ENCODE data around the gene TREX2. TPM values are rescaled to one million over a fixed set of nuclear protein-coding genes. Genes with fewer than 3 reads are reported as not detected.

Gene TREX2
- polyA plus RNA-seq, 1 donor from 2014 or later: not detected

DNA sequence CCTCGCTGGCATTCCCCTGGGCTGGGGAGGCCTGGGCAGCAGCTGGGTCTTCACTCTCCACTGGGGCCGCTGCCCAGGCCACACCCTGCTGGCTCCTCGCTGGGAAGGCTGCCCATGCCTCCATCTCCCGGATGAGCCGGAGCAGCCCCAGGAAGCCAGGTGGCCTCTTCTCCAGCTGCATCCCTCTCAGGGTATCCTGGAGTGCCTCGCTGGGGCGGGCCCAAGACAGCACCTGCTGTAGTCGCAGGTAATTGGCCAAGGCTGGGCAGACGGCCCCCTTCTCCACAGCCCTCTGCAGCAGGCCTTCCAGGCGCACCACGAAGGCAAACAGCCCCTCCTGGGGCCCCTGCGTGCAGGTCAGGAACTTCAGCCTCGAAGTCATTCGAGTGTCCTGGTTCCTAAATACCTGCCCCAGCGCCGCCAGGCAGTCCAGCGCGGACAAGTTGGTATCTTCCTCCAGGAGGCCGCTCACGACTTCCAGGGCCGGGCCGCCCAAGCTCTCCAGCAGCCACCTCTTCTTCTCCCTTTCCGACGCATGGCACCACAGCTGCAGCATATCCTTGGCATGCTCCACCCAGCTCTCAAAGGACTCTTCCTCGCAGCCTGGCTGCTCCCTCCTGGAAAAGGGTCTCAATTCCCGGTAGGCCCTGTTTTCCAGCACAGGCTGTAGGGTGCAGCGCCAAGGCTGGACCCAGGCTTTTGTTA lies 48.4 kb downstream of the TREX2 start:
- Histone ChIP-seq H3K9me3 (ENCODE audit: low read length) (no peaks in the 10 kb centered on the region), H3K9me2 (ENCODE audit: insufficient read depth, low read length) (no peaks in the 10 kb centered on the region), H3K36me3 (ENCODE audit: insufficient read depth, low read length) (no peaks in the 10 kb centered on the region), H3K4me3 (ENCODE audit: low read length) (no peak overlapping the region), H3F3A (ENCODE audit: insufficient read depth, low read length, poor library complexity, severe bottlenecking) (no peaks in the 10 kb centered on the region), H3K79me2 (replicated peaks; ENCODE audit: insufficient read depth, low read length) (no peaks in the 10 kb centered on the region), H3K27me3 (ENCODE audit: insufficient read depth, low read depth, low read length) (no peaks in the 10 kb centered on the region), H4K20me1 (ENCODE audit: insufficient read depth) (no peaks in the 10 kb centered on the region), H3K9ac (ENCODE audit: low read length) (no peak overlapping the region), H2AFZ (ENCODE audit: low read depth, low read length) (no peak overlapping the region), H3K27ac (ENCODE audit: low read length) (no peak overlapping the region), H3K4me2 (ENCODE audit: low read length) (no peak overlapping the region)
- TF ChIP-seq POLR2AphosphoS5 (IDR thresholded peaks at IDR 0.05): no peak
- TF ChIP-seq SMC3 (conservative IDR thresholded peaks at IDR 0.05; ENCODE audit: poor library complexity): no peak
- no peak for TF ChIP-seq TAF1 (IDR thresholded peaks at IDR 0.05; ENCODE audit: low read depth)

DNA sequence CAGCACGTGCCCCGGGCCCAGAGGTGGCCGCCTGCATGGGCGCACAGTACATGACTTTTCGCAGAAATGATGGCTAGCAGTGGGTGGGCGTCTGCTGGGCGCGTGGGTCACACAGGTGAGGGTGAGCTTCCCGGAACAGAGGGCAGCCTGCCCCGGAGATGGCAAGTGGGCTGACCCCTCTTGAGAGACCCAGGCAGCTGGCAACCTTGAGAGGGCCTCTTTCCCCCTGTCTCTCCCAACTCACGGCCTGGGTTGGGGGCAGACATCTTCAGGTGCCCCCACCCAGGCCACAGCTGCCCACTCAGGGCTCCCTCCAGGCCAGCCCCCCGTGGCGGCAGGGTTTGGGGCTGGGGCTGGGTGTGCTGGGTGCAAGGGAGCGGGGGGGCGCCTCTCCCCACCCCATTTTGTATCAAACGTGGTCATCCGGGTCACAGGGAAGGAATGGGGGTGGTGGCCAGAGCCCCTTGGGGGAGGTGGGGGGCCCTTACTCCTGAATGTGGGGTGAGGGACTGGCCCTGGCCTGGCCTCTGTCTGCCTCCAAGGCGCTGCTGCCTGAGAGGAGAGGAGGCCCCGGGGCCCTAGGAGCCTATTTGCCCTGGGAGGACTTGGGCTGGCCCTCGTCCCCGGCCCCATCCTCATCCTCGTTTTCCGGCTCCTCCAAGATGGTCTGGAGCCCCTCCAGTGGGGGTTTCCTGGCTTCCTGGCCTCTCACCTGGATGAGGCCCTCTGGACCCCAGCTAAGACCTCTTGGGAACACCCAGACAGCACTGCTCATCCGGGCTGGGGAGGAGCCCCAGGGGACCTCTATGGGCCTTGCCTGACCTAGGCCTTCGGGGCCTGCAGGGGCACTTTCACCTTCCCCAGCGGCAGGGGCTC lies 49.3 kb downstream of the TREX2 start:
- H3K36me3 ChIP-seq (ENCODE audit: insufficient read depth, low read length): no peaks in the 10 kb centered on the region
- H3K4me3 ChIP-seq (ENCODE audit: low read length): no peak overlapping the region
- H3K9me3 ChIP-seq (ENCODE audit: low read length): no peaks in the 10 kb centered on the region
- no peaks in the 10 kb centered on the region for H3K9me2 ChIP-seq (ENCODE audit: insufficient read depth, low read length)
- H3K4me2 ChIP-seq (ENCODE audit: low read length): no peak overlapping the region
- H3K27me3 ChIP-seq (ENCODE audit: insufficient read depth, low read depth, low read length): no peaks in the 10 kb centered on the region
- H3K27ac ChIP-seq (ENCODE audit: low read length): no peak overlapping the region
- H2AFZ ChIP-seq (ENCODE audit: low read depth, low read length): no peak overlapping the region
- H3K79me2 ChIP-seq (replicated peaks; ENCODE audit: insufficient read depth, low read length): no peaks in the 10 kb centered on the region
- no peaks in the 10 kb centered on the region for H3F3A ChIP-seq (ENCODE audit: insufficient read depth, low read length, poor library complexity, severe bottlenecking)
- H3K9ac ChIP-seq (ENCODE audit: low read length): no peak overlapping the region
- H4K20me1 ChIP-seq (ENCODE audit: insufficient read depth): no peaks in the 10 kb centered on the region
- TF ChIP-seq SMC3 (conservative IDR thresholded peaks at IDR 0.05; ENCODE audit: poor library complexity) (no peak), EP300 (conservative IDR thresholded peaks at IDR 0.05; ENCODE audit: poor library complexity, severe bottlenecking) (no peak), EZH2 (IDR thresholded peaks at IDR 0.05; ENCODE audit: borderline replicate concordance, insufficient read depth, low read length, poor library complexity, severe bottlenecking) (no peak), RAD21 (conservative IDR thresholded peaks at IDR 0.05) (no peak)
- TF ChIP-seq, protein P1, sequence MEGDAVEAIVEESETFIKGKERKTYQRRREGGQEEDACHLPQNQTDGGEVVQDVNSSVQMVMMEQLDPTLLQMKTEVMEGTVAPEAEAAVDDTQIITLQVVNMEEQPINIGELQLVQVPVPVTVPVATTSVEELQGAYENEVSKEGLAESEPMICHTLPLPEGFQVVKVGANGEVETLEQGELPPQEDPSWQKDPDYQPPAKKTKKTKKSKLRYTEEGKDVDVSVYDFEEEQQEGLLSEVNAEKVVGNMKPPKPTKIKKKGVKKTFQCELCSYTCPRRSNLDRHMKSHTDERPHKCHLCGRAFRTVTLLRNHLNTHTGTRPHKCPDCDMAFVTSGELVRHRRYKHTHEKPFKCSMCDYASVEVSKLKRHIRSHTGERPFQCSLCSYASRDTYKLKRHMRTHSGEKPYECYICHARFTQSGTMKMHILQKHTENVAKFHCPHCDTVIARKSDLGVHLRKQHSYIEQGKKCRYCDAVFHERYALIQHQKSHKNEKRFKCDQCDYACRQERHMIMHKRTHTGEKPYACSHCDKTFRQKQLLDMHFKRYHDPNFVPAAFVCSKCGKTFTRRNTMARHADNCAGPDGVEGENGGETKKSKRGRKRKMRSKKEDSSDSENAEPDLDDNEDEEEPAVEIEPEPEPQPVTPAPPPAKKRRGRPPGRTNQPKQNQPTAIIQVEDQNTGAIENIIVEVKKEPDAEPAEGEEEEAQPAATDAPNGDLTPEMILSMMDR (IDR thresholded peaks at IDR 0.05; ENCODE audit: poor library complexity, severe bottlenecking): no peak

DNA sequence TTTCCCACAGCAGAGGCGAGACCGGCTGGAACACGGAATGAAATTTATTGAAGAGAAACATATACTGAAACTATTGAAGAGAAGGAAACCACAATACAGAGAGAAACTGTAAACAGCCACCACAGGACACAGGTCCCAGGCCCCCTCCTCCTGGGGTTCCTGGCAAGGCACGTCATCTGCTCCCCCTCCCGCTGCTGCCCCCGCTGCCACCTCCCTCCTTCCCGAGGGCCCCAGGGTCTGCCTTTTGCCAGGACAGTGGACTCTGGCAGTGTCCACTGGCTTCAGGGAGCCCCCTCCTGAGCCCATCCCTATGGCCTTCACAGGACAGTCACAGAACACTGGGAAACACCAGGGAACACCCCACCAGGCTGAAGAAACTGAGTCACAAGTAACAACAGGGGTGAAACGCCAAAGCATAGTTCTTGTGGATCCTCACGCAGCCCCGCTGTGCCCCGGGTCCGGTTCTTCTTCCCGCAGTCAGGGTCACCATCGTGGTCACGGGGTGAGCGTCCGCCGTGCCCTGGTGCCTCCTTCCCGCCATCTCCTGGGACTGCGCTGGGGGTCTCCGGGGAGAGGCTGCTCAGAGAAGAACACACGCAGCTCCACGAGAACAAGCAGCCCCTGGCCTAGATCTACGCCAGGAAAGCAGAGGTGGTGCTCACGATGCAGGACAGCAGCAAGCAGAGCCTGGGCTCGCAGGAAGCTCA lies 50.1 kb downstream of the TREX2 start:
- Histone ChIP-seq H3K27me3 (ENCODE audit: insufficient read depth, low read depth, low read length) (no peaks in the 10 kb centered on the region), H3K9me2 (ENCODE audit: insufficient read depth, low read length) (no peaks in the 10 kb centered on the region), H4K20me1 (ENCODE audit: insufficient read depth) (no peaks in the 10 kb centered on the region), H3K27ac (ENCODE audit: low read length) (no peak overlapping the region), H3K79me2 (replicated peaks; ENCODE audit: insufficient read depth, low read length) (no peaks in the 10 kb centered on the region), H3K4me2 (ENCODE audit: low read length) (no peak overlapping the region), H3K9ac (ENCODE audit: low read length) (no peak overlapping the region), H2AFZ (ENCODE audit: low read depth, low read length) (no peak overlapping the region), H3K9me3 (ENCODE audit: low read length) (no peaks in the 10 kb centered on the region), H3K36me3 (ENCODE audit: insufficient read depth, low read length) (no peaks in the 10 kb centered on the region), H3F3A (ENCODE audit: insufficient read depth, low read length, poor library complexity, severe bottlenecking) (no peaks in the 10 kb centered on the region), H3K4me3 (ENCODE audit: low read length) (no peak overlapping the region)
- no peak for TF ChIP-seq EZH2 (IDR thresholded peaks at IDR 0.05; ENCODE audit: borderline replicate concordance, insufficient read depth, low read length, poor library complexity, severe bottlenecking)
- no peak for TF ChIP-seq TAF1 (IDR thresholded peaks at IDR 0.05; ENCODE audit: low read depth)
- no peak for TF ChIP-seq POLR2AphosphoS5 (IDR thresholded peaks at IDR 0.05)
- no peak for TF ChIP-seq SMC3 (conservative IDR thresholded peaks at IDR 0.05; ENCODE audit: poor library complexity)
- TF ChIP-seq, protein P2, sequence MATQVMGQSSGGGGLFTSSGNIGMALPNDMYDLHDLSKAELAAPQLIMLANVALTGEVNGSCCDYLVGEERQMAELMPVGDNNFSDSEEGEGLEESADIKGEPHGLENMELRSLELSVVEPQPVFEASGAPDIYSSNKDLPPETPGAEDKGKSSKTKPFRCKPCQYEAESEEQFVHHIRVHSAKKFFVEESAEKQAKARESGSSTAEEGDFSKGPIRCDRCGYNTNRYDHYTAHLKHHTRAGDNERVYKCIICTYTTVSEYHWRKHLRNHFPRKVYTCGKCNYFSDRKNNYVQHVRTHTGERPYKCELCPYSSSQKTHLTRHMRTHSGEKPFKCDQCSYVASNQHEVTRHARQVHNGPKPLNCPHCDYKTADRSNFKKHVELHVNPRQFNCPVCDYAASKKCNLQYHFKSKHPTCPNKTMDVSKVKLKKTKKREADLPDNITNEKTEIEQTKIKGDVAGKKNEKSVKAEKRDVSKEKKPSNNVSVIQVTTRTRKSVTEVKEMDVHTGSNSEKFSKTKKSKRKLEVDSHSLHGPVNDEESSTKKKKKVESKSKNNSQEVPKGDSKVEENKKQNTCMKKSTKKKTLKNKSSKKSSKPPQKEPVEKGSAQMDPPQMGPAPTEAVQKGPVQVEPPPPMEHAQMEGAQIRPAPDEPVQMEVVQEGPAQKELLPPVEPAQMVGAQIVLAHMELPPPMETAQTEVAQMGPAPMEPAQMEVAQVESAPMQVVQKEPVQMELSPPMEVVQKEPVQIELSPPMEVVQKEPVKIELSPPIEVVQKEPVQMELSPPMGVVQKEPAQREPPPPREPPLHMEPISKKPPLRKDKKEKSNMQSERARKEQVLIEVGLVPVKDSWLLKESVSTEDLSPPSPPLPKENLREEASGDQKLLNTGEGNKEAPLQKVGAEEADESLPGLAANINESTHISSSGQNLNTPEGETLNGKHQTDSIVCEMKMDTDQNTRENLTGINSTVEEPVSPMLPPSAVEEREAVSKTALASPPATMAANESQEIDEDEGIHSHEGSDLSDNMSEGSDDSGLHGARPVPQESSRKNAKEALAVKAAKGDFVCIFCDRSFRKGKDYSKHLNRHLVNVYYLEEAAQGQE (IDR thresholded peaks at IDR 0.05; ENCODE audit: borderline replicate concordance): no peak
- no peak for TF ChIP-seq MXI1 (conservative IDR thresholded peaks at IDR 0.05; ENCODE audit: poor library complexity, severe bottlenecking)
- no peak for TF ChIP-seq RAD21 (conservative IDR thresholded peaks at IDR 0.05)
